Uterus (tissue), 4 donors: Measurements from ENCODE around the gene CLEC11A. TPM values are rescaled to one million over a fixed set of nuclear protein-coding genes. Genes with fewer than 3 reads are reported as not detected.
"Not testable (repeated sequence)": the region's sequence is repeated elsewhere in the genome, so short reads cannot be mapped to it uniquely, and the experiment has no call there.

Experiments
- DNase-seq, 2 donors: peaks; one replicate each; pipeline ENCODE4 v3.0.0-alpha.2; 2019 to 2020
- H3K27ac ChIP-seq, 2 donors: fragments of 200-600 bp; sonication (generic); 1 replicate in 1 of 2; 2 replicates in 1 of 2; pipeline ENCODE4 v1.5.1; 2016 to 2018
- H3K27me3 ChIP-seq, 2 donors: fragments of 200-600 bp; sonication (generic); one replicate each; pipeline ENCODE4 v1.5.1; 2018 to 2019; ENCODE audit warnings: control low read depth in 1 of 2
- H3K36me3 ChIP-seq, 2 donors: fragments of 200-600 bp; sonication (generic); one replicate each; pipeline ENCODE4 v1.5.1; 2019; ENCODE audit warnings: control low read depth in 1 of 2
- H3K4me1 ChIP-seq, 2 donors: fragments of 200-600 bp; sonication (generic); one replicate each; pipeline ENCODE4 v1.5.1; 2018 to 2019; ENCODE audit warnings: control low read depth in 1 of 2
- H3K4me3 ChIP-seq, 2 donors: fragments of 200-600 bp; sonication (generic); 1 replicate in 1 of 2; 2 replicates in 1 of 2; pipeline ENCODE4 v1.5.1; 2018 to 2019; ENCODE audit warnings: mild to moderate bottlenecking in 1 of 2
- H3K9me3 ChIP-seq, 2 donors: fragments of 200-600 bp; sonication (generic); one replicate each; pipeline ENCODE4 v1.5.1; 2019; ENCODE audit warnings: control low read depth in 1 of 2
- POLR2A ChIP-seq, 2 donors: fragments of 450-650 bp; IDR thresholded peaks; one replicate each; pipeline ENCODE4 v1.6.1; 2016; ENCODE audit warnings: antibody characterized with exemption in 2 of 2, mild to moderate bottlenecking in 1 of 2, moderate library complexity in 1 of 2
- intact Hi-C: fragments of 100-400 bp; cut with DNase I; formaldehyde crosslinking; loops from one replicate; pipeline ENCODE4 v1.15.1; 2023; ENCODE audit warnings: low total_unique reads
- total RNA-seq, 4 donors: library from RNA; depleted of rRNA in 3 of 4; stranded (reverse); fragments of >200 nt in 3 of 4; gene quantifications; one replicate each; pipeline versions ENCODE4 v1.1.0 to v1.2.4, GENCODE V29; 2014 to 2023
- TF ChIP-seq, protein P1 (sequence below), 4 experiments: fragments of 200-600 bp in 2 of 4; fragments of 450-650 bp in 2 of 4; sonication (generic) in 2 of 4; IDR thresholded peaks; one replicate each; pipeline ENCODE4 v1.5.1; 2016 to 2019; ENCODE audit warnings: antibody characterized with exemption in 4 of 4, mild to moderate bottlenecking in 2 of 4, moderate library complexity in 1 of 4
- donor health status: DM: yes; HTN: yes; CAD: no.

Gene CLEC11A
- total RNA-seq, 4 donors from 2014 or later: 1.5 to 105 (median 10.9) TPM

GRCh38 chr19:50764409-50764808 lies 41.2 kb downstream of the CLEC11A start:
- H3K9me3 ChIP-seq: no peaks in the 10 kb centered on the region
- no peaks in the 10 kb centered on the region for H3K4me1 ChIP-seq
- intact Hi-C loops: no loop called here
- DNase-seq: no peak
- no peak overlapping the region for H3K4me3 ChIP-seq
- H3K27me3 ChIP-seq: no peaks in the 10 kb centered on the region
- no peaks in the 10 kb centered on the region for H3K36me3 ChIP-seq
- H3K27ac ChIP-seq: no peak overlapping the region
- TF ChIP-seq, protein P1, sequence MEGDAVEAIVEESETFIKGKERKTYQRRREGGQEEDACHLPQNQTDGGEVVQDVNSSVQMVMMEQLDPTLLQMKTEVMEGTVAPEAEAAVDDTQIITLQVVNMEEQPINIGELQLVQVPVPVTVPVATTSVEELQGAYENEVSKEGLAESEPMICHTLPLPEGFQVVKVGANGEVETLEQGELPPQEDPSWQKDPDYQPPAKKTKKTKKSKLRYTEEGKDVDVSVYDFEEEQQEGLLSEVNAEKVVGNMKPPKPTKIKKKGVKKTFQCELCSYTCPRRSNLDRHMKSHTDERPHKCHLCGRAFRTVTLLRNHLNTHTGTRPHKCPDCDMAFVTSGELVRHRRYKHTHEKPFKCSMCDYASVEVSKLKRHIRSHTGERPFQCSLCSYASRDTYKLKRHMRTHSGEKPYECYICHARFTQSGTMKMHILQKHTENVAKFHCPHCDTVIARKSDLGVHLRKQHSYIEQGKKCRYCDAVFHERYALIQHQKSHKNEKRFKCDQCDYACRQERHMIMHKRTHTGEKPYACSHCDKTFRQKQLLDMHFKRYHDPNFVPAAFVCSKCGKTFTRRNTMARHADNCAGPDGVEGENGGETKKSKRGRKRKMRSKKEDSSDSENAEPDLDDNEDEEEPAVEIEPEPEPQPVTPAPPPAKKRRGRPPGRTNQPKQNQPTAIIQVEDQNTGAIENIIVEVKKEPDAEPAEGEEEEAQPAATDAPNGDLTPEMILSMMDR (IDR thresholded peaks at IDR 0.05): no peak
- TF ChIP-seq POLR2A (IDR thresholded peaks at IDR 0.05): no peak

GRCh38 chr19:50766746-50767145 lies 43.6 kb downstream of the CLEC11A start:
- H3K36me3 ChIP-seq, H3K4me1 ChIP-seq, H3K27ac ChIP-seq, DNase-seq, intact Hi-C loops, H3K4me3 ChIP-seq, H3K27me3 ChIP-seq, H3K9me3 ChIP-seq: not testable (repeated sequence)

DNA sequence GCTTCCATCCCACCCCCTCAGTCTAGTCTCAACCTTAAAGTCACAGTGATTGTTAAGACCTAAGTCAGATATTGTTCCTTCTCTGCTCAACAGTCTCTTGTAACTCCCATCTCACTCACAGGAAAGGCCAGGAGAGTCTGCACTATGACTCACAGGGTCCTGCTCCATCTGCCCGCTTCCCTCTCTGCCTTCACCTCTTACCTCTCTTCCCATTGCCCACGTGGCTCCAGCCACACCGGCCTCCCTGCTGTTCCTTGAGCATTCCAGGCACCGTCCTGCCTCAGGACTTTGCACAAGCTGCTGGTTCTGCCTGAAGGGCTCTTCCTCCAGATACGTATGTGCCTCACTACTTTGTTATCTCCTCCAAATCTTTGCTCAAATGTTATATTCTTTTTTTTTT lies 44.1 kb downstream of the CLEC11A start:
- H3K9me3 ChIP-seq, intact Hi-C loops, H3K4me3 ChIP-seq, DNase-seq, H3K36me3 ChIP-seq, H3K4me1 ChIP-seq, H3K27ac ChIP-seq, H3K27me3 ChIP-seq: not testable (repeated sequence)

GRCh38 chr19:50768277-50768676 lies 45.1 kb downstream of the CLEC11A start:
- Histone ChIP-seq H3K4me3 (no peak overlapping the region), H3K36me3 (no peaks in the 10 kb centered on the region), H3K9me3 (no peaks in the 10 kb centered on the region), H3K4me1 (no peaks in the 10 kb centered on the region), H3K27ac (no peak overlapping the region), H3K27me3 (no peaks in the 10 kb centered on the region)
- TF ChIP-seq, protein P1 (IDR thresholded peaks at IDR 0.05): no peak
- TF ChIP-seq POLR2A (IDR thresholded peaks at IDR 0.05): no peak
- intact Hi-C loops: no loop called here
- no peak for DNase-seq

DNA sequence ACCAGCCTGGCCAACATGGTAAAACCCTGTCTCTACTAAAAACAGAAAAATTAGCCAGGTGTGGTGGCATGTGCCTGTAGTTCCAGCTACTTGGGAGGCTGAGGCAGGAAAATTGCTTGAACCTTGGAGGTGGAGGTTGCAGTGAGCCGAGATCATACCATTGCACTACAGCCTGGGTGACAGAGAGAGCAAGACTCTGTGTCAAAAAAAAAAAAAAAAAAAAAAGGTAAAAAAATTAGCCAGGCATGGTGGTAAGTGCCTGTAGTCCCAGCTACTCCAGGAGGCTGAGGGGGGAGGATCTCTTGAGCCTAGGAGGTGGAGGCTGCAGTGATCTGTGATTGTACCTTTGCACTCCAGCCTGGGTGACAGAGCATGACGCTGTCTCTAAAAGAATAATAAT lies 47.0 kb downstream of the CLEC11A start, which contains the start of gene GPR32:
TSS of gene GPR32 (plus strand) at position 301 of the 400 bp plus-strand sequence. CDS start 137 bp downstream, outside the sequence.
- H3K9me3 ChIP-seq, DNase-seq, H3K4me3 ChIP-seq, H3K36me3 ChIP-seq, H3K27me3 ChIP-seq, H3K4me1 ChIP-seq, H3K27ac ChIP-seq: not testable (repeated sequence)
- intact Hi-C loops: loop anchor here (10.0 kb wide), 1 partner anchor 415 kb away; no protein-coding TSS in a partner anchor

GRCh38 chr19:50770888-50771287 lies 47.7 kb downstream of the CLEC11A start:
- no peak overlapping the region for H3K4me3 ChIP-seq
- H3K27ac ChIP-seq: no peak overlapping the region
- H3K4me1 ChIP-seq: no peaks in the 10 kb centered on the region
- H3K36me3 ChIP-seq: no peaks in the 10 kb centered on the region
- TF ChIP-seq POLR2A (IDR thresholded peaks at IDR 0.05): no peak
- TF ChIP-seq, protein P1 (IDR thresholded peaks at IDR 0.05): no peak
- no peak for DNase-seq
- intact Hi-C loops: loop anchor here (10.0 kb wide), 1 partner anchor 416 kb away; no protein-coding TSS in a partner anchor
- H3K27me3 ChIP-seq: no peaks in the 10 kb centered on the region
- no peaks in the 10 kb centered on the region for H3K9me3 ChIP-seq

DNA sequence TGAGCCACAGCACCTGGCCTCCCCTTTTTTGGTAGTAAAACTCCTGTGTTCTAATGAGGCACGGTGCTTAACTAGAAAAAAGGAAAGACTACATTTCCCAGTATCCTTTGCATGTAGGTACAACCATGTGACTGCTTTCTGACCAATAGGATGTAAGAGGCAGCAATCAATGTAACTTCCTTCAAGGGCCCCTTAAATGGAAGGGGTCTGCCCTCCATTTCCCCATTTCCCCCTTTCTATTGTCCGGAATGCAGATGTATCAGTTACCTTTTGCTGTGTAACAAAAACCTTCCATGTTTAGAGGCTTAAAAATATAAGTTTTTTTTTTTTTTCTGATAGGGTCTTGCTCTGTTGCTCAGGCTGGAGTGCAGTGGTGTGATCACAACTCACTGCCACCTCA lies 49.3 kb downstream of the CLEC11A start:
- Histone ChIP-seq H3K4me3 (no peak overlapping the region), H3K27me3 (peaks cover 0 to 9% of the 10 kb centered on the region in 2 donors), H3K9me3 (no peaks in the 10 kb centered on the region), H3K27ac (no peak overlapping the region), H3K4me1 (no peaks in the 10 kb centered on the region), H3K36me3 (no peaks in the 10 kb centered on the region)
- intact Hi-C loops: loop anchor here (10.0 kb wide), 1 partner anchor 418 kb away; no protein-coding TSS in a partner anchor
- TF ChIP-seq, protein P1 (IDR thresholded peaks at IDR 0.05): no peak
- no peak for TF ChIP-seq POLR2A (IDR thresholded peaks at IDR 0.05)
- DNase-seq: no peak

DNA sequence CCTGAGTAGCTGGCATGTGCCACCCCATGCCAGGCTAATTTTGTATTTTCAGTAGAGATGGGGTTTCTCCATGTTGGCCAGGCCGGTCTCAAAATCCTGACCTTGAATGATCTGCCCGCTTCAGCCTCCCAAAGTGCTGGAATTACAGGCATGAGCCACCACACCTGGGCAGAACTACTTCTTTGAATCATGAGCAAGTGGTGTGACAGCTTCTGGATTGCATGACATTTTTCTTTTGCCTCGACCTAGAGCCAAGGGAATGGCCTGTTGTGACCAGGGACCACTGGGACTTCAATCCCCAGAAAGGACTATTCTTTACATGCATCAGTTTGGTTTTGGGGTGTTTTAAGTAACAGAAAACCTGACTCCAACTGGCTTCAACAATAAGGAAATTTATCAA lies 49.7 kb downstream of the CLEC11A start:
- peaks cover 0 to 13% of the 10 kb centered on the region in 2 donors for H3K27me3 ChIP-seq
- H3K9me3 ChIP-seq, H3K36me3 ChIP-seq, H3K4me3 ChIP-seq, H3K27ac ChIP-seq, H3K4me1 ChIP-seq, DNase-seq: not testable (repeated sequence)
- intact Hi-C loops: loop anchor here (10.0 kb wide), 1 partner anchor 418 kb away; no protein-coding TSS in a partner anchor

- DNase-seq, H3K4me3 ChIP-seq, H3K9me3 ChIP-seq, H3K27ac ChIP-seq, H3K36me3 ChIP-seq, H3K4me1 ChIP-seq: not testable (repeated sequence)
- H3K27me3 ChIP-seq: peaks cover 0 to 19% of the 10 kb centered on the region in 2 donors
- intact Hi-C loops: loop anchor here (10.0 kb wide), 1 partner anchor 419 kb away; no protein-coding TSS in a partner anchor
Observed at GRCh38 chr19:50773454-50773853, 50.3 kb downstream of the CLEC11A start.
